Measurements from ENCODE around the gene CCL13.

Gene CCL13

GRCh38 chr17:34397265-34397664, 41.0 kb downstream of the CCL13 start:
- DNase-seq (ENCODE audit: low read depth) = no peak
- H3K4me3 ChIP-seq (ENCODE audit: control insufficient read depth, low read depth, low read length) = no peak overlapping the region
- no peak for TF ChIP-seq CTCF (conservative IDR thresholded peaks at IDR 0.05; ENCODE audit: control insufficient read depth, insufficient read depth, low read depth, low read length)

DNA sequence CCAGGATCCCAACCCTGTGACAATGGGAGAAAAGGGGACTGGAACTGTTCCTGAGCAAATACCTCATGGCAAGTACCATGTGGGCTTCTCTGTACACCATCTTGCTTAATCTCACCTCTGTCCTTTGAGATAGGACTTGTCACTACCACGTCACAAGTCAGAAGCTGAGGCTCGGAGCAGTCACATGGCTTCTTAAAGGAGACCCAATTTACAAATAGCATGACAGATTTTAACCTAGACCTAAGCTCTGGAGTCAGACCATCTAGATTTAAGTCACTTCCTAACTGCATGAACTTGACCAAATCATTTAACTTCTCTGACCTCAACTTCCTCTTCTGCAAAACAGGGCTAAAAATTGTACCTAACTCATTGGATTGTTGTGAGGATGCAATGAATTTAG, 42.7 kb downstream of the CCL13 start:
- no peak for TF ChIP-seq CTCF (conservative IDR thresholded peaks at IDR 0.05; ENCODE audit: control insufficient read depth, insufficient read depth, low read depth, low read length)
- DNase-seq (ENCODE audit: low read depth) = no peak
- H3K4me3 ChIP-seq (ENCODE audit: control insufficient read depth, low read depth, low read length) = no peak overlapping the region

DNA sequence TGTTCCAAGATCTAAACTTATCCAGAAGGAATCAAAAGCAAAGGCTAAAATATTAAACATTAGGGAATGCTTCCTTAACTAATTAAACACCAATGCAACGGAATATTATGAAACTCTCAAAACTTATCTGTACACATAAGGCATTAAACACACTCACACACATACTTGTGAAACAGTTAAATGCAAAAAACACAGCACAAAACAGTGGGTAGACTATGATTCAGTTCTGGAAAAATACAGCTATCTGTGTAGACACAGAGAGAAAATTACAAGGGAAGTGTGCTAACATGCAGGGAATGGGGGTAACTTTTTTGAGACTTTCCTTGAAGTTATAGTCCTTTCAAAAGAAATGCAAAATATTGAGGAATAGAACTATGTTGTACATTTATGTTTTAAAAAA, 43.4 kb downstream of the CCL13 start:
- no peak overlapping the region for H3K4me3 ChIP-seq (ENCODE audit: control insufficient read depth, low read depth, low read length)

GRCh38 chr17:34400301-34400931, 44.1 kb downstream of the CCL13 start:
- no peak overlapping the region for H3K4me3 ChIP-seq (ENCODE audit: control insufficient read depth, low read depth, low read length)
- TF ChIP-seq CTCF (conservative IDR thresholded peaks at IDR 0.05; ENCODE audit: control insufficient read depth, insufficient read depth, low read depth, low read length) = no peak
- DNase-seq (ENCODE audit: low read depth) = no peak

More for the DNA sequence above, 43.4 kb downstream of the CCL13 start:
- no peak for DNase-seq (ENCODE audit: low read depth)
- TF ChIP-seq CTCF (conservative IDR thresholded peaks at IDR 0.05; ENCODE audit: control insufficient read depth, insufficient read depth, low read depth, low read length) = no peak

DNA sequence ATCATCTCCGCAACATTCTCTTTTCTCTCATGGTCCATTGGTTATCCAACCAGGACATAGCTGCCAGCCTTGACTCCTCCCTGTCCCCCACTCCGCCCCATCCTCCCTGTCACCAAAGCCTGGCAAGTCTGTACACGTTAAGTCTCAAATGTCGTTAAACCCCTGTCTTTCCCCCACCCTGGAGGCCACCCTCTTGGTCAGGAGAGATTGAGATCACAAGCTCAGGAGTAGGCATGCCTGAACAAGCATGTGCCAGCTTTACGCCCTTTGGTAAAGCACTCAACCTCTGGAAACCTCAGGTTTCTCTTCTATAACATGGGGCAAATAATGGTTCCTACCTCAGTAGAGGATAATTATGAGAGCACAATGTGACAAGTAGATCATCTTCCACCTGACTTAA, 44.9 kb downstream of the CCL13 start:
- H3K4me3 ChIP-seq (ENCODE audit: control insufficient read depth, low read depth, low read length) = no peak overlapping the region
- no peak for DNase-seq (ENCODE audit: low read depth)
- TF ChIP-seq CTCF (conservative IDR thresholded peaks at IDR 0.05; ENCODE audit: control insufficient read depth, insufficient read depth, low read depth, low read length) = no peak

- no peak for TF ChIP-seq CTCF (conservative IDR thresholded peaks at IDR 0.05; ENCODE audit: control insufficient read depth, insufficient read depth, low read depth, low read length)
- DNase-seq (ENCODE audit: low read depth) = no peak
- H3K4me3 ChIP-seq (ENCODE audit: control insufficient read depth, low read depth, low read length) = no peak overlapping the region
These were observed 46.7 kb downstream of the CCL13 start for GRCh38 chr17:34403006-34403405.

GRCh38 chr17:34406226-34406625, 49.9 kb downstream of the CCL13 start:
- no peak for TF ChIP-seq CTCF (conservative IDR thresholded peaks at IDR 0.05; ENCODE audit: control insufficient read depth, insufficient read depth, low read depth, low read length)
- DNase-seq (ENCODE audit: low read depth) = no peak

More at GRCh38 chr17:34406226-34406625, 49.9 kb downstream of the CCL13 start:
- H3K4me3 ChIP-seq (ENCODE audit: control insufficient read depth, low read depth, low read length) = no peak overlapping the region

Data from fibroblast of mammary gland (primary cell).